H1 (cell line): ENCODE data around the gene RNASE13. TPM values are rescaled to one million over a fixed set of nuclear protein-coding genes. Genes with fewer than 3 reads are reported as not detected.

Experiments used
- ASH2L ChIP-seq: fragments of 200-600, 300-600 bp; sonication (generic); IDR thresholded peaks from one replicate; pipeline ENCODE4 v1.7.1; 2017; ENCODE audit warnings: low read length
- BCL11A ChIP-seq, 2 experiments: IDR thresholded peaks; one replicate each; pipeline ENCODE4 v1.6.1; 2011; ENCODE audit warnings: low read depth in 2 of 2, low read length in 2 of 2, mild to moderate bottlenecking in 2 of 2
- CEBPB ChIP-seq: IDR thresholded peaks from 2 replicates; pipeline ENCODE4 v1.6.1; 2012; ENCODE audit warnings: low read depth, low read length
- E2F6 ChIP-seq: IDR thresholded peaks from 2 replicates; pipeline ENCODE4 v1.6.1; 2012; ENCODE audit warnings: inconsistent platforms
- EP300 ChIP-seq, 2 experiments: IDR thresholded peaks; 1 replicate in 1 of 2; 2 replicates in 1 of 2; pipeline ENCODE4 v1.6.1; 2011 to 2012; ENCODE audit warnings: low read depth in 2 of 2, low read length in 2 of 2, mild to moderate bottlenecking in 2 of 2, borderline replicate concordance in 1 of 2, inconsistent platforms in 1 of 2, moderate library complexity in 1 of 2
- FOSL1 ChIP-seq: IDR thresholded peaks from 2 replicates; pipeline ENCODE4 v1.6.1; 2011; ENCODE audit warnings: mild to moderate bottlenecking, low read depth, low read length, moderate library complexity; ENCODE audit not compliant: insufficient read depth
- GABPA ChIP-seq: IDR thresholded peaks from 2 replicates; pipeline ENCODE4 v1.6.1; 2011; ENCODE audit warnings: mild to moderate bottlenecking, low read length, moderate library complexity, borderline replicate concordance; ENCODE audit not compliant: insufficient read depth
- GTF2F1 ChIP-seq: IDR thresholded peaks from 2 replicates; pipeline ENCODE4 v1.6.1; 2012; ENCODE audit warnings: low read depth, low read length, improper control_type of control experiment, borderline replicate concordance
- HDAC2 ChIP-seq, 2 experiments: fragments of 300-600 bp in 1 of 2; sonication (generic) in 1 of 2; IDR thresholded peaks; 2 replicates each; pipeline ENCODE4 v1.6.1; 2011 to 2012; ENCODE audit warnings: low read depth in 2 of 2, low read length in 2 of 2, mild to moderate bottlenecking in 2 of 2, moderate library complexity in 2 of 2, borderline replicate concordance in 1 of 2, inconsistent platforms in 1 of 2
- JUN ChIP-seq: IDR thresholded peaks from 2 replicates; pipeline ENCODE4 v1.6.1; 2011; ENCODE audit warnings: low read depth, mild to moderate bottlenecking, improper control_type of control experiment, low read length
- KDM5A ChIP-seq: fragments of 200-600 bp; IDR thresholded peaks from 2 replicates; pipeline ENCODE4 v1.7.1; 2012; ENCODE audit warnings: mild to moderate bottlenecking, low read length, inconsistent platforms, mixed read lengths
- MAFK ChIP-seq: IDR thresholded peaks from 2 replicates; pipeline ENCODE4 v1.6.1; 2012; ENCODE audit warnings: low read depth, mild to moderate bottlenecking, improper control_type of control experiment, low read length
- MAX ChIP-seq: IDR thresholded peaks from 2 replicates; pipeline ENCODE4 v1.6.1; 2012; ENCODE audit warnings: inconsistent platforms
- POLR2A ChIP-seq, 2 experiments: IDR thresholded peaks; 1 replicate in 1 of 2; 2 replicates in 1 of 2; pipeline ENCODE4 v1.6.1; 2011; ENCODE audit warnings: low read depth in 2 of 2, low read length in 2 of 2, mild to moderate bottlenecking in 2 of 2; ENCODE audit errors: control extremely low read depth in 1 of 2
- POLR2AphosphoS5 ChIP-seq: IDR thresholded peaks from 2 replicates; pipeline ENCODE4 v1.6.1; 2011; ENCODE audit warnings: low read depth, low read length
- RAD21 ChIP-seq, 2 experiments: IDR thresholded peaks in 1 of 2; conservative IDR thresholded peaks in 1 of 2; 2 replicates each; pipeline ENCODE4 v1.6.1; 2011; ENCODE audit warnings: low read depth in 2 of 2, low read length in 2 of 2, improper control_type of control experiment in 1 of 2, inconsistent platforms in 1 of 2, mild to moderate bottlenecking in 1 of 2, moderate library complexity in 1 of 2
- SIN3A ChIP-seq, 2 experiments: IDR thresholded peaks in 1 of 2; conservative IDR thresholded peaks in 1 of 2; 2 replicates each; pipeline ENCODE4 v1.6.1; 2011 to 2012; ENCODE audit warnings: low read length in 2 of 2, improper control_type of control experiment in 1 of 2, low read depth in 1 of 2, mild to moderate bottlenecking in 1 of 2
- SP1 ChIP-seq: IDR thresholded peaks from 2 replicates; pipeline ENCODE4 v1.6.1; 2011; ENCODE audit warnings: low read depth, low read length
- TAF1 ChIP-seq: IDR thresholded peaks from 2 replicates; pipeline ENCODE4 v1.6.1; 2011; ENCODE audit warnings: mild to moderate bottlenecking, low read depth, low read length
- TCF12 ChIP-seq: IDR thresholded peaks from 2 replicates; pipeline ENCODE4 v1.6.1; 2011; ENCODE audit warnings: low read depth, mild to moderate bottlenecking, low read length
- YY1 ChIP-seq: IDR thresholded peaks from 2 replicates; pipeline ENCODE4 v1.6.1; 2011; ENCODE audit warnings: low read depth, mild to moderate bottlenecking, low read length
- ZNF274 ChIP-seq: IDR thresholded peaks from 2 replicates; pipeline ENCODE4 v1.7.0; 2012; ENCODE audit warnings: low read length, borderline replicate concordance; ENCODE audit errors: extremely low read depth
- polyA plus RNA-seq, 7 experiments: library from polyadenylated mRNA; depleted of rRNA in 3 of 7; stranded (reverse) in 5 of 7; unstranded in 2 of 7; fragments of >200 nt in 5 of 7; fragments of 200-250 nt in 2 of 7; gene quantifications; 1 replicate in 5 of 7; 2 replicates in 1 of 7; 4 replicates in 1 of 7; pipeline versions ENCODE4 v1.2.1 to v1.2.3, GENCODE V29; 2011 to 2013; ENCODE audit warnings: missing spikeins in 2 of 7, mixed read lengths in 2 of 7
- total RNA-seq: library from RNA; stranded (reverse); fragmentation: NEBNext Ultra II Directional; extraction: Animal tissue kit (Norgen Biotek cat#: 25700); gene quantifications from 2 replicates; pipeline ENCODE4 v1.2.1, GENCODE V29; 2021

RNASE13 gene
- total and polyA plus RNA-seq, 2 of the 8 experiments (the other 6 are each of a cell fraction or from before 2014, with no cell fraction given): not detected

GRCh38 chr14:20989787-20990600 lies 44.6 kb downstream of the RNASE13 start, which contains the start of gene METTL17 (continued):
- TF ChIP-seq FOSL1: no peak
- peak in 1 of 2 experiments; percentile 83; a peak in 2 of 3 replicates for TF ChIP-seq POLR2A (IDR thresholded peaks at IDR 0.05; ENCODE audit: control extremely low read depth in 1 of 2, low read depth in 2 of 2, low read length in 2 of 2)
- peak; percentile 33 to 46 for TF ChIP-seq RAD21 (IDR thresholded peaks at IDR 0.05 in 1 of 2, conservative IDR thresholded peaks at IDR 0.05 in 1 of 2; ENCODE audit: low read depth in 2 of 2, low read length in 2 of 2)
- TF ChIP-seq ZNF274: no peak
- peak; percentile 33; the same call in 1 of the 2 replicates for TF ChIP-seq POLR2AphosphoS5
- TF ChIP-seq SP1: peak; percentile 98
- no peak for TF ChIP-seq JUN
- TF ChIP-seq BCL11A (IDR thresholded peaks at IDR 0.05; ENCODE audit: low read depth in 2 of 2, low read length in 2 of 2): no peak
- 0 out of 2 replicates have a peak, but pooled peaks have one; percentile 5 for TF ChIP-seq GTF2F1
- no peak for TF ChIP-seq MAFK
- TF ChIP-seq KDM5A: peak; percentile 87
- peak; percentile 46 for TF ChIP-seq E2F6
- TF ChIP-seq GABPA: peak; percentile 95
- peak; percentile 89 for TF ChIP-seq ASH2L
- TF ChIP-seq CEBPB: no peak
- peak; percentile 63 for TF ChIP-seq TAF1
- peak; percentile 92 for TF ChIP-seq YY1
- TF ChIP-seq HDAC2 (IDR thresholded peaks at IDR 0.05; ENCODE audit: borderline replicate concordance in 1 of 2, low read depth in 2 of 2, low read length in 2 of 2): peak in 1 of 2 experiments; percentile 86; a peak in 2 of 4 replicates
- TF ChIP-seq SIN3A (conservative IDR thresholded peaks at IDR 0.05 in 1 of 2, IDR thresholded peaks at IDR 0.05 in 1 of 2; ENCODE audit: low read depth in 1 of 2, low read length in 2 of 2): peak; percentile 64 to 89; a peak in 3 of 4 replicates
- TF ChIP-seq EP300 (IDR thresholded peaks at IDR 0.05; ENCODE audit: borderline replicate concordance in 1 of 2, low read depth in 2 of 2, low read length in 2 of 2): no peak
- no peak for TF ChIP-seq TCF12
- peak; percentile 57 for TF ChIP-seq MAX
